ENCODE results near the gene RNASE11.
"Not testable (repeated sequence)": the region's sequence is repeated elsewhere in the genome, so short reads cannot be mapped to it uniquely, and the experiment has no call there.

RNASE11 gene

GRCh38 chr14:20569865-20570264, 17.9 kb downstream of the RNASE11 start:
- H3K4me1 ChIP-seq (ENCODE audit: insufficient read depth, low read length); H3K9ac ChIP-seq (ENCODE audit: low read length); H3K36me3 ChIP-seq (ENCODE audit: insufficient read depth, low read length); H3K27ac ChIP-seq (ENCODE audit: low read depth, low read length); H3K9me3 ChIP-seq (ENCODE audit: low read length); H3K4me3 ChIP-seq (ENCODE audit: low read depth in 1 of 2, low read length in 2 of 2); H3K27me3 ChIP-seq (ENCODE audit: control insufficient read depth in 1 of 2, insufficient read depth in 2 of 2, low read length in 2 of 2): not testable (repeated sequence)

- no peaks in the 10 kb centered on the region for H3K36me3 ChIP-seq (ENCODE audit: insufficient read depth, low read length)
- H3K4me3 ChIP-seq (ENCODE audit: low read depth in 1 of 2, low read length in 2 of 2), result no peak overlapping the region
- no peak overlapping the region for H3K27ac ChIP-seq (ENCODE audit: low read depth, low read length)
- no peaks in the 10 kb centered on the region for H3K9me3 ChIP-seq (ENCODE audit: low read length)
- no peak overlapping the region for H3K9ac ChIP-seq (ENCODE audit: low read length)
- H3K4me1 ChIP-seq (ENCODE audit: insufficient read depth, low read length), result no peaks in the 10 kb centered on the region
- H3K27me3 ChIP-seq (ENCODE audit: control insufficient read depth in 1 of 2, insufficient read depth in 2 of 2, low read length in 2 of 2), result no peaks in the 10 kb centered on the region
Measured at GRCh38 chr14:20569066-20569465, 18.7 kb downstream of the RNASE11 start.

GRCh38 chr14:20568393-20568792, 19.4 kb downstream of the RNASE11 start:
- Histone ChIP-seq H3K9me3 (ENCODE audit: low read length) (no peaks in the 10 kb centered on the region), H3K27ac (ENCODE audit: low read depth, low read length) (no peak overlapping the region), H3K27me3 (ENCODE audit: control insufficient read depth in 1 of 2, insufficient read depth in 2 of 2, low read length in 2 of 2) (no peaks in the 10 kb centered on the region)

GRCh38 chr14:20567199-20567598, 20.6 kb downstream of the RNASE11 start:
- not testable (repeated sequence) for H3K9me3 ChIP-seq (ENCODE audit: low read length); H3K36me3 ChIP-seq (ENCODE audit: insufficient read depth, low read length); H3K4me1 ChIP-seq (ENCODE audit: insufficient read depth, low read length); H3K9ac ChIP-seq (ENCODE audit: low read length); H3K27ac ChIP-seq (ENCODE audit: low read depth, low read length); H3K4me3 ChIP-seq (ENCODE audit: low read depth in 1 of 2, low read length in 2 of 2); H3K27me3 ChIP-seq (ENCODE audit: control insufficient read depth in 1 of 2, insufficient read depth in 2 of 2, low read length in 2 of 2)

More at GRCh38 chr14:20568393-20568792, 19.4 kb downstream of the RNASE11 start:
- Histone ChIP-seq H3K9ac (ENCODE audit: low read length) (no peak overlapping the region), H3K4me3 (ENCODE audit: low read depth in 1 of 2, low read length in 2 of 2) (no peak overlapping the region), H3K36me3 (ENCODE audit: insufficient read depth, low read length) (no peaks in the 10 kb centered on the region), H3K4me1 (ENCODE audit: insufficient read depth, low read length) (no peaks in the 10 kb centered on the region)

GRCh38 chr14:20564501-20564997, 23.3 kb downstream of the RNASE11 start:
- Histone ChIP-seq H3K4me1 (ENCODE audit: insufficient read depth, low read length) (no peaks in the 10 kb centered on the region), H3K9ac (ENCODE audit: low read length) (no peak overlapping the region), H3K36me3 (ENCODE audit: insufficient read depth, low read length) (no peaks in the 10 kb centered on the region), H3K9me3 (ENCODE audit: low read length) (no peaks in the 10 kb centered on the region), H3K27me3 (ENCODE audit: control insufficient read depth in 1 of 2, insufficient read depth in 2 of 2, low read length in 2 of 2) (no peaks in the 10 kb centered on the region), H3K4me3 (ENCODE audit: low read depth in 1 of 2, low read length in 2 of 2) (no peak overlapping the region), H3K27ac (ENCODE audit: low read depth, low read length) (no peak overlapping the region)

GRCh38 chr14:20563971-20564370, 23.8 kb downstream of the RNASE11 start:
- Histone ChIP-seq H3K27ac (ENCODE audit: low read depth, low read length) (no peak overlapping the region), H3K9ac (ENCODE audit: low read length) (no peak overlapping the region), H3K4me1 (ENCODE audit: insufficient read depth, low read length) (no peaks in the 10 kb centered on the region), H3K36me3 (ENCODE audit: insufficient read depth, low read length) (no peaks in the 10 kb centered on the region), H3K4me3 (ENCODE audit: low read depth in 1 of 2, low read length in 2 of 2) (no peak overlapping the region), H3K9me3 (ENCODE audit: low read length) (no peaks in the 10 kb centered on the region), H3K27me3 (ENCODE audit: control insufficient read depth in 1 of 2, insufficient read depth in 2 of 2, low read length in 2 of 2) (no peaks in the 10 kb centered on the region)

- Histone ChIP-seq H3K9me3 (ENCODE audit: low read length) (no peaks in the 10 kb centered on the region), H3K4me1 (ENCODE audit: insufficient read depth, low read length) (no peaks in the 10 kb centered on the region)
Measured at GRCh38 chr14:20560961-20561360, 26.8 kb downstream of the RNASE11 start, which contains the start of gene RNASE9. Gene RNASE9 (minus strand): TSS chr14:20561047.

GRCh38 chr14:20559461-20559904, 28.3 kb downstream of the RNASE11 start:
- Histone ChIP-seq H3K9me3 (ENCODE audit: low read length) (no peaks in the 10 kb centered on the region), H3K27me3 (ENCODE audit: control insufficient read depth in 1 of 2, insufficient read depth in 2 of 2, low read length in 2 of 2) (no peaks in the 10 kb centered on the region), H3K9ac (ENCODE audit: low read length) (no peak overlapping the region), H3K4me3 (ENCODE audit: low read depth in 1 of 2, low read length in 2 of 2) (no peak overlapping the region), H3K36me3 (ENCODE audit: insufficient read depth, low read length) (no peaks in the 10 kb centered on the region), H3K27ac (ENCODE audit: low read depth, low read length) (no peak overlapping the region), H3K4me1 (ENCODE audit: insufficient read depth, low read length) (no peaks in the 10 kb centered on the region)

More at GRCh38 chr14:20560961-20561360, 26.8 kb downstream of the RNASE11 start, which contains the start of gene RNASE9:
- no peaks in the 10 kb centered on the region for H3K36me3 ChIP-seq (ENCODE audit: insufficient read depth, low read length)
- no peaks in the 10 kb centered on the region for H3K27me3 ChIP-seq (ENCODE audit: control insufficient read depth in 1 of 2, insufficient read depth in 2 of 2, low read length in 2 of 2)
- H3K27ac ChIP-seq (ENCODE audit: low read depth, low read length), result no peak within 1 kb of the TSS
- no peak within 1 kb of the TSS for H3K4me3 ChIP-seq (ENCODE audit: low read depth in 1 of 2, low read length in 2 of 2)
- no peak within 1 kb of the TSS for H3K9ac ChIP-seq (ENCODE audit: low read length)

GRCh38 chr14:20557212-20557542, 30.6 kb downstream of the RNASE11 start:
- H3K4me1 ChIP-seq (ENCODE audit: insufficient read depth, low read length), result no peaks in the 10 kb centered on the region
- H3K27me3 ChIP-seq (ENCODE audit: control insufficient read depth in 1 of 2, insufficient read depth in 2 of 2, low read length in 2 of 2), result no peaks in the 10 kb centered on the region
- H3K27ac ChIP-seq (ENCODE audit: low read depth, low read length), result no peak overlapping the region
- H3K9me3 ChIP-seq (ENCODE audit: low read length), result no peaks in the 10 kb centered on the region
- H3K9ac ChIP-seq (ENCODE audit: low read length), result no peak overlapping the region
- H3K36me3 ChIP-seq (ENCODE audit: insufficient read depth, low read length), result no peaks in the 10 kb centered on the region
- H3K4me3 ChIP-seq (ENCODE audit: low read depth in 1 of 2, low read length in 2 of 2), result no peak overlapping the region

- Histone ChIP-seq H3K9me3 (ENCODE audit: low read length) (no peaks in the 10 kb centered on the region), H3K4me3 (ENCODE audit: low read depth in 1 of 2, low read length in 2 of 2) (no peak overlapping the region), H3K36me3 (ENCODE audit: insufficient read depth, low read length) (no peaks in the 10 kb centered on the region), H3K27ac (ENCODE audit: low read depth, low read length) (no peak overlapping the region), H3K27me3 (ENCODE audit: control insufficient read depth in 1 of 2, insufficient read depth in 2 of 2, low read length in 2 of 2) (no peaks in the 10 kb centered on the region), H3K9ac (ENCODE audit: low read length) (no peak overlapping the region), H3K4me1 (ENCODE audit: insufficient read depth, low read length) (no peaks in the 10 kb centered on the region)
Measured at GRCh38 chr14:20556500-20557211, 31.1 kb downstream of the RNASE11 start.

- no peaks in the 10 kb centered on the region for H3K36me3 ChIP-seq (ENCODE audit: insufficient read depth, low read length)
- H3K27me3 ChIP-seq (ENCODE audit: control insufficient read depth in 1 of 2, insufficient read depth in 2 of 2, low read length in 2 of 2), result no peaks in the 10 kb centered on the region
- H3K9ac ChIP-seq (ENCODE audit: low read length), result no peak overlapping the region
- no peak overlapping the region for H3K4me3 ChIP-seq (ENCODE audit: low read depth in 1 of 2, low read length in 2 of 2)
- H3K9me3 ChIP-seq (ENCODE audit: low read length), result no peaks in the 10 kb centered on the region
- no peak overlapping the region for H3K27ac ChIP-seq (ENCODE audit: low read depth, low read length)
- no peaks in the 10 kb centered on the region for H3K4me1 ChIP-seq (ENCODE audit: insufficient read depth, low read length)
Measured at GRCh38 chr14:20555845-20556244, 32.0 kb downstream of the RNASE11 start.

- no peak overlapping the region for H3K9ac ChIP-seq (ENCODE audit: low read length)
- no peak overlapping the region for H3K4me3 ChIP-seq (ENCODE audit: low read depth in 1 of 2, low read length in 2 of 2)
- H3K36me3 ChIP-seq (ENCODE audit: insufficient read depth, low read length), result no peaks in the 10 kb centered on the region
- no peaks in the 10 kb centered on the region for H3K9me3 ChIP-seq (ENCODE audit: low read length)
- no peaks in the 10 kb centered on the region for H3K4me1 ChIP-seq (ENCODE audit: insufficient read depth, low read length)
- H3K27ac ChIP-seq (ENCODE audit: low read depth, low read length), result no peak overlapping the region
- no peaks in the 10 kb centered on the region for H3K27me3 ChIP-seq (ENCODE audit: control insufficient read depth in 1 of 2, insufficient read depth in 2 of 2, low read length in 2 of 2)
Measured at GRCh38 chr14:20553024-20553423, 34.8 kb downstream of the RNASE11 start.
